OCI-LY1 (cell line): ENCODE results near the gene CA12.

Source experiments
- H2AFZ ChIP-seq: fragments of 200-600 bp; sonication (generic), shearing (Covaris generic); 2 replicates; pipeline ENCODE4 v1.6.0; 2014; ENCODE audit warnings: antibody characterized with exemption, mild to moderate bottlenecking, low read length
- H3F3A ChIP-seq: fragments of 200-600 bp; sonication (generic), shearing (Covaris generic); 2 replicates; pipeline ENCODE4 v1.6.0; 2014; ENCODE audit warnings: mild to moderate bottlenecking, antibody characterized with exemption, low read length, moderate library complexity; ENCODE audit not compliant: insufficient read depth
- H3K27ac ChIP-seq: fragments of 200-600 bp; sonication (generic); 2 replicates; pipeline ENCODE4 v1.5.1; 2014; ENCODE audit warnings: low read length, mixed run types, mild to moderate bottlenecking, low read depth; ENCODE audit not compliant: poor library complexity, severe bottlenecking
- H3K27me3 ChIP-seq: fragments of 200-600 bp; sonication (generic); 2 replicates; pipeline ENCODE4 v1.6.0; 2014; ENCODE audit warnings: antibody characterized with exemption, mild to moderate bottlenecking, low read length, moderate library complexity; ENCODE audit not compliant: insufficient read depth
- H3K36me3 ChIP-seq: fragments of 200-600 bp; sonication (generic); 2 replicates; pipeline ENCODE4 v1.6.1; 2014; ENCODE audit warnings: mild to moderate bottlenecking, antibody characterized with exemption, low read length, moderate library complexity, mixed read lengths; ENCODE audit not compliant: insufficient read depth
- H3K4me1 ChIP-seq: fragments of 200-600 bp; sonication (generic); 2 replicates; pipeline ENCODE4 v1.5.1; 2014; ENCODE audit warnings: mild to moderate bottlenecking, low read length, moderate library complexity; ENCODE audit not compliant: insufficient read depth, severe bottlenecking
- H3K4me2 ChIP-seq: fragments of 200-600 bp; sonication (generic), shearing (Covaris generic); 2 replicates; pipeline ENCODE4 v1.6.1; 2014; ENCODE audit warnings: low read length
- H3K4me3 ChIP-seq: fragments of 200-600 bp; sonication (generic); 2 replicates; pipeline ENCODE4 v1.5.1; 2014; ENCODE audit warnings: low read length, low read depth, mild to moderate bottlenecking, mixed read lengths; ENCODE audit not compliant: poor library complexity, severe bottlenecking
- H3K79me2 ChIP-seq: fragments of 200-600 bp; shearing (Covaris generic); 2 replicates; pipeline ENCODE4 v1.6.1; 2016; ENCODE audit warnings: mixed run types, low read length, mixed read lengths; ENCODE audit not compliant: insufficient read depth
- H3K9ac ChIP-seq: fragments of 200-600 bp; sonication (generic), shearing (Covaris generic); 2 replicates; pipeline ENCODE4 v1.6.1; 2014; ENCODE audit warnings: mild to moderate bottlenecking, low read length, mixed read lengths
- H3K9me2 ChIP-seq: fragments of 200-600 bp; sonication (generic), shearing (Covaris generic); 2 replicates; pipeline ENCODE4 v1.6.1; 2014; ENCODE audit warnings: low read depth, mild to moderate bottlenecking, low read length, mixed read lengths
- H3K9me3 ChIP-seq: fragments of 200-600 bp; shearing (Covaris generic); 2 replicates; pipeline ENCODE4 v1.6.1; 2014; ENCODE audit warnings: low read length, mixed read lengths
- H4K20me1 ChIP-seq: fragments of 200-600 bp; sonication (generic), shearing (Covaris generic); 2 replicates; pipeline ENCODE4 v1.6.0; 2016; ENCODE audit warnings: mild to moderate bottlenecking, low read length; ENCODE audit not compliant: insufficient read depth
- CTCF ChIP-seq: fragments of 200-600 bp; sonication (generic), shearing (Covaris generic); IDR thresholded peaks from 2 replicates; pipeline ENCODE4 v1.5.1; 2017; ENCODE audit warnings: mild to moderate bottlenecking, antibody characterized with exemption, low read length, moderate library complexity, mixed read lengths
- EZH2 ChIP-seq: fragments of 200-600 bp; sonication (generic), shearing (Covaris generic); IDR thresholded peaks from 2 replicates; pipeline ENCODE4 v1.8.0; 2017; ENCODE audit warnings: borderline replicate concordance, mixed run types, mild to moderate bottlenecking, antibody characterized with exemption, low read length, moderate library complexity, mixed read lengths

CA12 gene

DNA sequence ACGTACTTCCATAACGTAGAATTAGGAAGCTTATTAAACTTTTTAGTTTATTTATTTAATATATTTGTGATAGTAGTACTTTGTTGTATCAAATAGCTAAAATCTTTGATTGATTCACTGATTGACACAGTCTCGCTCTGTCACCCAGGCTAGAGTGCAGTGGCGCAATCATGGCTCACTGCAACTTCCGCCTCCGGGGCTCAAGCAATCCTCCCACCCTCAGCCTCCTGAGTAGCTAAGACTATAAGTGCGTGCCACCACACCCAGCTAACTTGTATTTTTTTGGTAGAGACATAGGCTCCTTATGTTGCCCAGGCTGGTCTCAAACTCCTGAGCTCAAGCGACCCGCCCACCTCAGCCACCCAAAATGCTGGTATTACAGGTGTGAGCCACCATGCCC is 98.5 kb downstream of the CA12 start:
- no peak for TF ChIP-seq EZH2
- TF ChIP-seq CTCF = no peak
- Histone ChIP-seq H3K36me3 (peaks cover 31% of the 10 kb centered on the region), H3K4me2 (no peak overlapping the region), H3K4me3 (no peak overlapping the region), H4K20me1 (no peaks in the 10 kb centered on the region), H3K27ac (no peak overlapping the region), H3K9me2 (no peaks in the 10 kb centered on the region), H3K9ac (no peak overlapping the region), H3K79me2 (no peaks in the 10 kb centered on the region), H2AFZ (no peak overlapping the region), H3K27me3 (no peaks in the 10 kb centered on the region), H3F3A (0 out of 2 replicates have a peak, but pooled peaks cover 3% of the 10 kb centered on the region), H3K4me1 (peaks cover 15% of the 10 kb centered on the region), H3K9me3 (no peaks in the 10 kb centered on the region)

DNA sequence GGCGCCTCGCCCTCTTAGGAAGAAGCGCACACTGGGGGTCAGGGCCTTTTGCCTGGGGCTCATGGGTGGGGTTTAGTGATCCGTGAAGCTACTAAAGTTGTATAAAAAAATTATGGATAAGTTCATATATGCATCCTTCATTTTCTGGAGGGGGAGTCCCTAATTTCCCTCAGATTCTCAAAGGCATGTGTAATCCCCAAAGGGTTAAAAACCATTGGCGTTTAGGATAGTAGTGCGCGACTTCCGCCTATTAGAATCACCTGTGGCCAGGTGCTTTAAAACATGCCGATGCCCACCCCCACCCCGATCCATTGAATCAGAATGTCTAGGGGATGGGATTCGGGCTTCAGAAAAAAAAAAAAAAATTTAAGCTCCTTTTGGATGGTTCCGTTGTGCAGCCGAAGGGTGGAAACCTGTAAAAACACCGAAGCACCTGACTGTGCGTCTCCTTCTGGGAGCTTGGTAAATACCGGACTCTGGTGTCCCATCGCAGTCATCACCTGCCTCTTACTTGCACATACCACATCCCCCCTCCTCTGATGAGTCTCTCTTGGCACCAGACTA is 103.7 kb downstream of the CA12 start:
- Histone ChIP-seq H2AFZ (peak overlapping the region; percentile 92), H3K4me1 (peaks cover 27% of the 10 kb centered on the region), H3K27me3 (no peaks in the 10 kb centered on the region), H3K27ac (peak overlapping the region; percentile 56), H3K4me3 (peak overlapping the region; percentile 99), H3K79me2 (no peaks in the 10 kb centered on the region), H3K9me3 (no peaks in the 10 kb centered on the region), H3K36me3 (peaks cover 17% of the 10 kb centered on the region; the same call in 1 of the 2 replicates), H3K4me2 (peak overlapping the region; percentile 96), H4K20me1 (no peaks in the 10 kb centered on the region), H3F3A (0 out of 2 replicates have a peak, but pooled peaks cover 3% of the 10 kb centered on the region), H3K9ac (peak overlapping the region; percentile 97), H3K9me2 (no peaks in the 10 kb centered on the region)
- TF ChIP-seq EZH2 (no peak), CTCF (no peak)

GRCh38 chr15:63277038-63277892 is 104.4 kb downstream of the CA12 start, which contains the start of gene APH1B:
TSS of gene APH1B (plus strand) at chr15:63277605. CDS start at chr15:63277624, 19 bp downstream.
- TF ChIP-seq CTCF (no peak), EZH2 (no peak)
- H4K20me1 ChIP-seq = no peaks in the 10 kb centered on the region
- H3K4me3 ChIP-seq = peak within 1 kb of the TSS; percentile 99
- H3K27ac ChIP-seq = peak within 1 kb of the TSS; percentile 56
- peaks cover 17% of the 10 kb centered on the region; the same call in 1 of the 2 replicates for H3K36me3 ChIP-seq
- no peaks in the 10 kb centered on the region for H3K9me3 ChIP-seq
- H3K4me2 ChIP-seq = peak within 1 kb of the TSS; percentile 96
- H3K79me2 ChIP-seq = no peaks in the 10 kb centered on the region
- no peaks in the 10 kb centered on the region for H3K9me2 ChIP-seq
- H3K27me3 ChIP-seq = no peaks in the 10 kb centered on the region
- H3K9ac ChIP-seq = peak within 1 kb of the TSS; percentile 97
- H2AFZ ChIP-seq = peak within 1 kb of the TSS; percentile 92
- H3K4me1 ChIP-seq = peaks cover 21% of the 10 kb centered on the region
- H3F3A ChIP-seq = 0 out of 2 replicates have a peak, but pooled peaks cover 3% of the 10 kb centered on the region
